IPS DF 4.7 (cell line): ENCODE measurements around the gene ARPC1A.
"Not testable (repeated sequence)": the region's sequence is repeated elsewhere in the genome, so short reads cannot be mapped to it uniquely, and the experiment has no call there.

Source experiments
- DNase-seq: peaks from one replicate; pipeline ENCODE4 v3.0.0-alpha.2; 2013; ENCODE audit warnings: low spot score; ENCODE audit errors: extremely low read depth

ARPC1A gene

DNA sequence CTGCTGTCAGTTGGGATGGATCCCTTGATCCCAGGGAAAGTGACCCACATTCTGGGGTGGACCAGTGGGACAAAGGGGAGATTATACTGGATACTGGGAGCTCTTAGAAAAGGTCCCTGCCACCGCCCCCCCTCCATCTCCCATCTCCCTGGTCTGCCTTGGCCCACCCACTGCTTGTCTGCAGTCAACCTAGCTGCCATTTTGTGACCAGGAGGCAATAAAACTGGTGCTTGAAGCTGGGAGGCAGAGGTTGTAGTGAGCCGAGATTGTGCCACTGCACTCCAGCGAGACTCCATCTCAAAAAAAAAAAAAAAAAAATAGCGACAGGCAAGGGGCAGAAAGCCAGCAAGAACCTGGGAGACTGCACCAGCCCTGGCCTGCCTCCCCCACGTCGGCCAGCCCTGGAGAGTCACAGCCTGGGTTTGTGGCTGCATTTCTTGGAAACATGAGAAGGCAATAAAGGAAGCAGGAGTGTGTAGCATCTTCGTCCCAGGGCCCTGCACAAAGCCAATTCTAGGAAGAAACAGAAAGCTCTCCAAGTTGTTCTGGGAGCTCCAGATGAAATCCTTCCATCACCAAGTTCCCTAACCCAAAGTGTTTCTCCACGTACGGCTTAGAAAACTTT lies 44.2 kb downstream of the ARPC1A start:
- DNase-seq = no peak

DNA sequence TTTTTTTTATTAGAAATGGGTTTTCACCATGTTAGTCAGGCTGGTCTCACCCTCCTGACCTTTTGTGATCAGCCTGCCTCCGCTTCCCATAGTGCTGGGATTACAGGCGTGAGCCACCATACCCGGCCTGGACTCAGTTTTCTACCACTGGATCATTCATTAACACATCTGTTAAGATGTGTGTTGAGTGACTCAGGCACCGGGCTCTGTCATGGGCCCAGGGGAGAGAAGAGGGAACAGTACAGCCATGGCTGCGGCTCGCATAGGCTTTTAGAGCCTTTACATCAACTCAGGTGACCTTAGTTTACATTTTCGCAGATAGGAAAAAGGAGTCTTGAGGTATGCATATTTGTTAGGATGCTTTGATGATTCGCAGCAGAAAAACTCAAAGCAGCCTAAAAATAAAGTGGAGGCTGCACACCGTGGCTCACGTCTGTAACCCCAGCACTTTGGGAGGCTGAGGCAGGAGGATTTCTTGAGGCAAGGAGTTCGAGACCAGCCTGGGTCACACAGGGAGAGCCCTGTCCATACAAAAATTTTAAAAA lies 45.8 kb downstream of the ARPC1A start:
- DNase-seq = no peak

DNA sequence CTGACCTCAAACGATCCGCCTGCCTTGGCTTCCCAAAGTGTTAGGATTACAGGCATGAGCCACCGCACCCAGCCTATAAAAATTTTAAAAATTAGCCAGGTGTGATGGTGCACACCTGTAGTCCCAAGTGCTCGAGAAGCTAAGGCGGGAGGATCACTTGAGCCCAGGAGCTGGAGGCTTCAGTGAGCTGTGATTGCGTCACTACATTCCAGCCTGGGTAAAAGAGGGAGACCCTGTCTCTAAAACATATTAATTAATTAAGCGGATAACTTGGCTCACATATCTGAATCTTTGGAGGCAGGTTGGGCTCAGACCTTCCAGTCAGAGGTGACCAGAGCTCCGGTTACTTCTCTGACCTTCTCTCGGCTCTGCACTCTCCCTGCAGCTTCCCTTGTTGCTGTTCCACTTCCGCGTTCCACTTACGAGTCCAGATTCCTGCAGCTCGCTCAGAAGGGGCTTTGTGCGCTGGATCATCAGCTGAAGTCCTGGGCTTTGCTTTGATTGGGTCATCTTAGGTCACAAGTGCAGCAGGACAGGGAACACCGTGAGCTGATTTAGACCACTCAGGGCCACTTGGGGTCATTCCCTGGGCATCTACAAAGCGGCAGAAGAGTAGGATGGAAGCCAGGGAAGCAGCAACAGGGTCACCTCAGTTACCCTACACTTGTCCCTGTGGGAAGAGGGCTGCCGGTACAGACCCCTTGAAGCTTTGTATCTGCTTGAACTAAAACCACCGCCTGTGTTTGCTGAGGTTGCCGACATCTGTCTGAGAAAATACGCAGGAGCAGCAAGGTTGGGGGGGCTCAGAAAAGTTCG lies 46.8 kb downstream of the ARPC1A start:
- DNase-seq = no peak

DNA sequence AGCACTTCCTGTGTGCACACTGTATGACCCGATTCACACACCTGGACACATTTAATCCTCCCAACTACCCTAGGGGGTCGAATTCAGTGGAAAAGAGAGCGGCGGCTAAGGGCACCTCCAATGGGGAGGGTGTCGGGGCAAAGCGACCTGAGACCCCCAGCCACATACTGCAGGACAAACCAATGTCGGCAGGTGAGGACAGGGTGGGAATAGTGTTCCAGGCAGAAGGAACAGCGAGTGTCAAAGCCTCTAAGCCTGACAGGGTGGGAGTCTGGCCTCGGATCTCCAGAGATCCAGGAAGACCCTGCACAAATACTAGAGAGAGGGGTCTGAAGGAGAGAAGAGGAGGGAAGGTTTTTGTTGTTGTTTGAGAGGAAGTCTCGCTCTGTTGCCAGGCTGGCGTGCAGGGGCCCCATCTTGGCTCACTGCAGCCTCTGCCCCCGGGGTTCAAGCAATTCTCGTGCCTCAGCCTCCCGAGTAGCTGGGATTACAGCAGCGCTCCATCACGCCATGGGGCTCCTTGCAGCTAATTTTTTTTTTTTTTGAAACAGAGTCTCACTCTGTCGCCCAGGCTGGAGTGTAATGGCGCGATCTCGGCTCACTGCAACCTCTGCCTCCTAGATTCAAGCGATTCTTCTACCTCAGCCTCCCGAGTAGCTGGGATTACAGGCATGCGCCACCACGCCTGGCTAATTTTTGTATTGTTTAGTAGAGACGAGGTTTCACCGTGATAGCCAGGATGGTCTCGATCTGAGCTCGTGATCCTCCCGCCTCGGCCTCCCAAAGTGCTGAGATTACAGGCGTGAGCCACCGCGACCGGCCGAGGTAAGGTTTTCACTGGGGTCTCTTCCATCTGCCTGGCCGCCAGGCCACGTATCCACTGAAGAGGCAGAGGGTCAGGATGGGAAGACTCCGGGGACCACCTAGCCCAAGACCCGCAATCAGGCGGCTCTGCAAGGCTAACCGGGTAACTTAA lies 47.7 kb downstream of the ARPC1A start:
- no peak for DNase-seq

DNA sequence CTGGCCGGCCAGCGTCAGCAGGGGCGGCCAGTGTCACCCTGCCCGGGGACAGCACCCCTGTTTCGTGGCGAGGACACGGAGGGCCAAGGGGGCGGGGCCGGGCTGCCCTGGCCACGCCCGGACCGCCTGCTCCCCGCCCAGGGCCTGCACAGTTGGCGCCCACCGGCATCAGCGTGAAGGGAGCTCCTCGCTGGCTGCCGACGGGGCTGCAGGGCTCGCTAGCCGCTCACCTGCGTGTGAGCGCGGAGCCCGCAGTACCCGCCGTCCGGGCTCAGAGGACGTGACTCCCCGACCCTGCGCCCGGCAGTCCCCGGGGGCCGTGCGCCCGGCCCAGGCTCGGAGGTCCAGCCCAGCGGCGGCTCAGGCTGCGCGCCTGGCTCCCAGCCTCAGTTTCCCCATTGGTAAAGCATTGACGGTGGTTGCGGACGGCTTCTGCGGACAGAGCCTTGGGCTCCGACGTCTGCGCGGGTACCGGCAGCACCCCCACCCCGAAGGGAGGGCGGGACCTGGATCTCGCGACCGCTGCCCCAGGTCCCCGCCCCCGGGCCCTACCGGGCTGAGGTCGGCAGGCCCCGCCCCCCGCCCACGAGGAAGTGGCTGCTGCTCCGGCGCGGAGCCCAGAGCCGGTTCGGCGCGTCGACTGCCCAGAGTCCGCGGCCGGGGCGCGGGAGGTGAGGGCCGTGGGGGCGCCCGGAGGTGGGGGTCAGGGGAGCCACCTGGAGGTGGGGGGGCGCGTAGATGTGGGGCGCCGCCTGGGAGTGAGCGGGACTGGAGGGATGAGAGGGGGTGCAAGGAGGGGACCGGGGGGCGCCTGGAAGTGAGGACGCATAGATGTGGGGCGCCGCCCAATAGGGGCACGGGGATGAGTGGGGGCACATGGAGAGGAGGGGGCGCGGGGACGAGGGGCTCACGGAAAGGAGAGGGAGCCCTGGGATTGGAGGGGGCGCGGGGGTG lies 48.7 kb downstream of the ARPC1A start, which contains the start of gene ARPC1B:
Gene ARPC1B (plus strand): TSS at position 620 of the 954 bp plus-strand sequence. CDS start 10,985 bp downstream, outside the sequence.
- DNase-seq = no peak

DNA sequence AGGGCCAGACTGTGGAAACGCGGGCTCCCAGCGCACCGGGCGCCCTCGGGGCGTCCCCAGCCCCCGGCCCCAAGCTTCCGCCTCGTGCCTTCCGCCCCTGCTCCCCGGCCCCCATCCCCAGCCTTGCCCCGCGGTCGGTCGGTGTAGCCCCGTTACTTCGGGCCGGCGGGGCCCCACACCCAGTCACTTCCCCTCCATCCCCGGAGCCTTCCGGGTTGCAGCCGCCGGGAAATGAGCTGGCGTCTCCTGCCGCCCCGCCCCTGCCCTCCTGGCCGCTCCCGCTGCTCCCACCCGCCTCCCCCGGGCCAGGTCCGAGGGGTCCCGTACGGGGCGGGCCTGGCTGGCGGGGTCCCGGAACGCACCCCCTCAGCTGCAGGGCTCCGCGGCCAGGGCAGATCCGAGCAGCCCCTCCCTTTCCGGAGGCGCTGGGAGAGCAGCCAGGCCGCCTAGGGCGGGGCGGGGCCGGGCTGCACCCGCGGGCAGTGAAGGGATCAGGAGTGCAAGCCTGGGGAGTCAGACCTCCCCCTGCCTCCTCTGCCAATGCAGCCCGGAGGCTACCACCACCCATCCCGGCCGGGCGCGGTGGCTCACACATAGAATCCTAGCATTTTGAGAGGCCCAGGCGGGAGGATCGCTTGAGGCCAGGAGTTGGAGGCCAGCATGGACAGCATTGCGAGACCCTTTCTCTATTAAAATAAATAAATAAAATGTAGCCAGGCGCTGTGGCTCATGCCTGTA lies 49.5 kb downstream of the ARPC1A start:
- no peak for DNase-seq

DNA sequence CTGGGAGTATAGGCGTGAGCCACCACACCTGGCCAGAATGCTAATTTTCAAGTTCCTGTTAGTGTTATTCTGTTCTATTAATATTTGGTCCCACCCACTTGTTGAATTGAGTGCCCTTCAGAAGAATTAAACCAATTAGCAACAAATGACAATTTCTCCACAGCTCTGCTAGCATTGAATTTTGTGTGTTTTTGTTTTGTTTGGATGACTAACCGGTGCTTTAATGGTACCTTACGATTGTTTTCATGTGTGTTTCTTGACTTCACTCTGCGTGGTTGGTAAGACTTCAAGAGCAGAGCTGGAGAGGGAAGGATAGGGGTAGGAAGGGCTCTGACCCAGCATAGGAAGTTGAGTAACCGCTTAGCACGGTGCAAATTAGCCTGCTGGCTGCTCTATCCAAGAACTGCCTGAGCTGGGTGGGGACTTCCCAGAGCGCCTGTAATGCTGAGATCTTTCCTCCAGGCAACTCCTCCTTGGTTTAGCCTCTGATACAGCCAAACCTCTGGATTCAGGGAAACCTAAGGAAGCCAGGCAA lies 53.4 kb downstream of the ARPC1A start:
- DNase-seq = no peak

DNA sequence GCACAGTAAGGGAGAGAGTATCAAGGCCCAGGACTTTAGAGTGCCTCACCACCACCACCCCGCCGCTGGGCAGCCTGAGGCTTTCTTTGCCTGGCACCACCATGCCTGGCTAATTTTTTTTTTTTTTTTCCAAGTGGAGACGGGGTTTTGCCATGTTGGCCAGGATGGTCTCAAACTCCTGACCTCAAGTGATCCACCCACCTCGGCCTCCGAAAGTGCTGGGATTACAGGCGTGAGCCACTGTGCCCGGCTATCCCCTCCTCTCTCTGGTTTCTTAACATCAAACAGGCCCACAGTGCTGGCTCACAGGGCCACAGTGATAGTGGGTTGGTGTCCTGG lies 54.0 kb downstream of the ARPC1A start:
- not testable (repeated sequence) for DNase-seq

DNA sequence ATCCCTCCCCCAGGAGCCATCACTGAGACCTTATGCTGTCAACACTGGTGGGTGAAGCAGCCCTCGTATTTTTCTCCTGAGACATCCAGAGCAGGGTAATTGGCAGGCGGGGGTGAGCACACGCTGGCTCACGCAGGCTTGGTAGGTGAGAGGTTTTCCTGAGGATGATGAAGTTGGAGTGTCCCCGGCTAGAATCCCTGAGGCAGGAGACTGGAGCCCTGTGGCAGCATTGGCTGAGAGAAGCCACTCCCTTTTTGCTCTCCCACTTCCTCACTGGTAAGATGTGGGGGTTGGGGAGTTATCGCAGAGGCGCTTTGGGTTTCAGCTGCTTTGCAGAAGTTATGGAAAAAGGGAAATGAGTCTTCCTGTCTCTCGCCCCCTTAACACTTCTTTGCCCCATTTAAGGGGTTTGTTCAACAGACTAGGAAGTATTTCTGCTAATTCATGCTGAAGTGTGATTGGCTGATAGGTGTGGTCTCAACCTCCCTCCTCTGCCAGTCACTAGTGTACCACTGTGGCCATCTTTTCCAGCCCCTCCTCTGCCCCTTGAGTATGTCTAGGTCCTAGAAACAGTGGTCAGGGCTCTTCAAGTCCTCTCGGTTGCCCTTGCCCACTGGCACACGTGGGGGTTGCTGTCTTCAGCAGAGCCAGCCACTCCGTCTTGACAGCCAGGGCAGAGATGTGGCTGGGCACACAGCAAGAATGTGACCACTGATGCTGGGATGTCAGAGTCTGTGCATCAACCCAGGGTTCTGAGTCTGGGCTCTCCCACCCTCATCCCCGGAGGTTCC lies 54.5 kb downstream of the ARPC1A start:
- no peak for DNase-seq

DNA sequence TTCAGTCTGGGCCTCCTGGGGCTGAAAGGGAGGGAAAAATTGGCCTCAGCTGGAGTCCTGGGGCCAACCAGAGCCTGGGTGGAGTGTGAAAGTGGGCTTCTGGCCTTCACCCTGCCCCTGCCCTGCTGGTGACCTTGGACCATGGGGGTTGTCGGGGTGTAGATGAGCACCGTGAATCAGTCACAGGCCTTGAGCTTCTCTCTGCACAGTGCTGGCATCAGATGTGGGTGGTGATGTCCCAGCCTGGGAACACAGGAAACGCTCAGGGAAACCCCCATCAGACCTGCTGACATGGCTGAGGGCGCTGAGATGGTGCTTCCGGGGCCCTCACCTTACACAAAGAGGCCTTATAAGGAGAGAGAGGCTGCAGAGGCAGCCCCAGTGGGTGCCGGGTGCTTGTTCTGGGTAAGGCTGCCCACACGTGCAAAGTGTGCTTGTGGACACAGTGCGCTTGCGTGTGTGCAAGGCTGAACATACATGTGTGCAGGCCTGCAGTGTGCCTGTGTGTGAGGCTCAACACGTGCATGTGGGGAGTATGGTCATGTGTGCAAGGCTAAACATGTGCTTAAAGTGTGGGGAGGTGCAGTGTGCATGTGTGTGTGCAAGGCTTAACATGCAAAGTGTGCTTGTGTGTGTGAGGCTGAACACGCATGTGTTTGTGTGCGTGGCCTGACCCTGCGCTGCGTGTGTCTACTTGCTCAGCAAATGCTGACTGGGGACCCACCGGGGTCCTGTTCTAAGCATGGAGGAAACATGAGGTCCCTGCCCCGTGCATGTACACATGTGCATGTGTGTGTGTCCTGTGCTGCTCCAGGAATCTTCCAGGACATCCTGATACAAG lies 55.3 kb downstream of the ARPC1A start:
- no peak for DNase-seq

DNA sequence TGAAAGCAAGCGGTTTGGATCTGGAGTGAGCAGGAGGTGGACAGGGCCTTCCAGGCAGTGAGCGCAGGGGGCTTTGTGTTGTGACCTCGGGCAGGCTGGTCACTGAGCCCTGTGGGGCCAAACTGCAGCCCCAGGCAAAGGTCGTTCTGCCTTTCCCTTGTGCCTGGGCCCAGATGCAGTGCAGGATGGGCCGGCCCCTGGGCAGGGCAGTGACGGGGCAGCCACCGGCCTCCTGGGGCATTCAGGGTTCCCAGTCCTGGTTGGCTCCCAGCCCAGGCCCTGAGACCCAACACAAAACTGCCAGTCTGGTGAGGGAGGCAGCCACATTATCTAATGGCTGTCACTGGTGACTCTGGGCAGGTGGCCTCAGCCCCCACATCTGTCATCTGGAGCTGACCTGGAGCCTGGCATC lies 56.0 kb downstream of the ARPC1A start:
- no peak for DNase-seq

DNA sequence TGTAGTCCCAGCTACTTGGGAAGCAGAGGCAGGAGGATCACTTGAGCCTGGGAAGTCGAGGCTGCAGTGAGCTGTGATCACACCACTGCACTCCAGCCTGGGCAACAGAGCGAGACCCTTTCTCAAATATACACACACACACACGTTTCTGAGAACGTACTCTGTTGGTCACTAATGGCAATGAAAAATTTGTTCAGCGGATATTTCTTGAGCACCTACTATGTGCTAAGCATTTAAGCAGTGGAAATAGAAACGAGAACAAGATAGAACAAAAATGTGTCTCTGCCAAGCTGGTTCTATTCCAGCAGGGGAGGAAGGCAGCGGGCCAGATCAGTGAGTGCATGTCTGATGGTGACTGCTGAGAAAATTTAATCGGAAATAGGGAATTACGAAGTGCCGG lies 57.5 kb downstream of the ARPC1A start:
- DNase-seq = no peak

DNA sequence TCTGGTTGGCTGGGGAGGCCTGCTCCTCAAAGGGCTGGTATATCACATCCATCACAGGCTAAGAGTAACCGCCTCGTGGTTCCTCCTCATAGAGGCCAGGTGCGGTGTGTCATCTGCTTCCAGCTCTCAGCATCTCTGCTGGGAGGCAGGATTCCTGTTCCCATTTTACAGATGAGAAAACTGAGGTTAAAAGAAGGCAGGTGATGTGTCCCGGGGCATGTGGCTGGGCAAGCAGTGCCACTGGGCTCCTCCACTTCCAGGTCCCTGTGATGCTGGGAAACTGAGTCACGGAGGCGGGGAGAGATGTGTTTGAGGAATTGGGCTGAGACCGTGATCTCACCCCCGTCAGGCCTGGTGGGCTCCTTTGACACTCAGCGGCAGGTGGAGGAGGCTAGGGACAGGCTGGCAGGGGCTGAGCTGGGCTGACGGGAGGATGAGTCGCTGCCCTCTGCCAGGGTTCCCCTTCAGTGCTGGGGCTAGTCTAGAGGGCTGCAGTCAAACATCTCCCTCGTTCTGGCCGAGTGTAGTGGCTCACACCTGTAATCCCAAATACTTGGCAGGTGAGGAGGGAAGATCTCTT lies 58.2 kb downstream of the ARPC1A start:
- no peak for DNase-seq

DNA sequence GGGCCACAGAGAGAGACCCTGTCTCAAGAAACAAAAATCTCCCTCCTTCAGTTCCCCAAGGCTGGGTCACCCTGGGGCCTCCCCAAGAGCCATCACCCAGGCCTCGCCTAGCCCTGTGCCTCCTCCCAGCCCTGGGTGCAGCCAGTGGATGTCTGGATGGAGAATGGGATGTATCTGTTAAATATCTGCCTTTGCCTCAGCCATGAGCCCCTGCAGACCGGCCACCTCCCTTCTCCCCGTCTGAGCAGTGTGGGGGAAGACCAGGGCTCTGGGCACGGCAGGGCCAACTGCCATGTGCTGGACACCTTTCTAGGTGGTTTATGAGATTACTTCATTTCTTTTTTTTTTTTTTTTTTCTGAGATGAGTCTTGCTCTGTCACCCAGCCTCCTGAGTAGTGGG lies 58.8 kb downstream of the ARPC1A start:
- no peak for DNase-seq

DNA sequence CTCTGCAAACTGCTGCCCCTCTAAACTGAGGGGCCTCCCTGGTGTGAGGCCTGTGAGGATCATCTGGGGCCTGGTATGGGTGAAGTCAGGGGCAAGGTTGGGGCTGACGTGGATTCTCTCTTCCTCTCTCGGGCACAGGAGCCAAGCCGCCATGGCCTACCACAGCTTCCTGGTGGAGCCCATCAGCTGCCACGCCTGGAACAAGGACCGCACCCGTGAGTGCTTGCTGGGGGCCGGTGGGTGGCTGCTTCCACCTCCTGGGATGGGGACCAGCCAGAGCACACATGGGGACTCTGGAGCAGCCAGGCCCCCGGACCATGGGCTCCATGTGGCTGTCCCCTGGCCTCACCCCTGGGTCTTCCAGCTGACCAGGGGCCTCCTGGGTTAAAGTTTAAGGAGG lies 59.9 kb downstream of the ARPC1A start:
- no peak for DNase-seq

DNA sequence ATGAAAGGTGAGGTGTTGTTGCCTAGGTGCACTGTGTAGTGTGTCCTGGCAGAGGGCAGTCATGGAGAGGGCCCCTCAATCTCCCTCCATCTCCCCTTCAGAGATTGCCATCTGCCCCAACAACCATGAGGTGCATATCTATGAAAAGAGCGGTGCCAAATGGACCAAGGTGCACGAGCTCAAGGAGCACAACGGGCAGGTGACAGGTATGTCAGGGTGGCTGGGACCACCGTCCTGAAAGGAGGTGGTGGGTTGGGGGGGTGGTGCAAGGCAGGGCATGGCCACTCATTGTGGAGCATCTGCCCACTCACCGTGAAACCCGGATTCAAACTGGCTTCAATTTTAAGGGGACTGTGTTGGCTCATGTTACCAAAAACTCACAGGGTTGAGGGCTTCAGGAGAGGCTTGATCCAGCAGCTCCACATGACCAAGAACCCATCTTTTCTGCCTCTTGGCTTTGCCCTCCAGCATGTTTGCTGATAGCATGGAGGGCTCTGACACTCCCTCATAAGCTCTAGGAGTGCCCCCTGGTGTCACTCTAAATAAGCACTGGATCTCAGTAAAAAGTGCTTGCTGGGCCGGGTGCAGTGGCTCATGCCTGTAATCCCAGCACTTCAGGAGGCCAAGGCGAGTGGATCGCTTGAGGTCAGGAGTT lies 61.0 kb downstream of the ARPC1A start:
- no peak for DNase-seq

DNA sequence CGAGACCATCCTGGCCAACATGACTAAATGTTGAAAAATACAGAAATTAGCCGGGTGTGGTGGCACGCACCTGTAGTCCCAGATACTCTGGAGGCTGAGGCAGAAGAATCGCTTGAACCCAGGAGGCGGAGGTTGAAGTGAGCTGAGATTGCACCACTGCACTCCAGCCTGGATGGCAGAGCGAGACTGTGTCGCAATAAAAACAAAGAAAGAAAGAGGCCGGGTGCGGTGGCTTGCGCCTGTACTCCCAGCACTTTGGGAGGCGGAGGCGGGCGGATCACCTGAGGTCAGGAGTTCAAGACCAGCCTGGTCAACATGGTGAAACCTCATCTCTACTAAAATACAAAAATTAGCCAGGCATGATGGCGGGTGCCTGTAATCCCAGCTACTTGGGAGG lies 61.5 kb downstream of the ARPC1A start:
- DNase-seq = not testable (repeated sequence)
